Myocyte (in vitro differentiated cells): ENCODE data around the gene MRPS26. TPM values are rescaled to one million over a fixed set of nuclear protein-coding genes. Genes with fewer than 3 reads are reported as not detected.
A peak's percentile ranks its signal among the peaks of the same experiment; 100 is the strongest.
"Not testable (repeated sequence)": the region's sequence is repeated elsewhere in the genome, so short reads cannot be mapped to it uniquely, and the experiment has no call there.

Source experiments
- DNase-seq: peaks from one replicate; pipeline ENCODE4 v3.0.0-alpha.2; 2012; ENCODE audit warnings: low read depth
- polyA plus RNA-seq: library from polyadenylated mRNA; unstranded; fragments of >200 nt; gene quantifications from one replicate; pipeline ENCODE4 v1.2.1, GENCODE V29; 2012; ENCODE audit warnings: missing spikeins
- total RNA-seq: library from RNA; depleted of rRNA; stranded (reverse); fragments of >200 nt; gene quantifications from 2 replicates; pipeline ENCODE4 v1.2.3, GENCODE V29; 2014

MRPS26 gene
- total RNA-seq, result 51.2 and 56.8 TPM in 2 replicates
- polyA plus RNA-seq, result 39.9 TPM

- DNase-seq, result peak; percentile 93
Measured at GRCh38 chr20:3045816-3046676, at the start of gene MRPS26. TSS of gene MRPS26 (plus strand) at chr20:3046052. CDS start at chr20:3046069, 17 bp downstream.

DNA sequence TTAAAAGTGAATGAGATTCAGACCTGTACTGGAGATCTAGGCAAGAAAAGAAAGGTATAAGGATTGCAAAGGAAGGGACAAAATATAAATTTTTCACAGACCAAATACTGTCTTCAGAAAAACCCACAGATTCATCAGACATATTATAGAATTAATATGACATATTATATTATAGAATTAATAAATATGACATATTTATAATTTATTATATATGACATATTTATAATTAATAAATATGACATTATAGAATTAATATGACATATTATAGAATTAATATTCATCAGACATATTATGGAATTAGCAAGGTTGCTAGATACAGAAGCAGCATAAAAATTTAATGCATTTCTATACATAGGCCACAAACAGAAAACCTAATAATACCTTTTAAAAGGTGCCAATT is 47.1 kb upstream of the MRPS26 start:
- DNase-seq, result no peak

- DNase-seq, result peak; percentile 60
Measured at GRCh38 chr20:3000852-3001523, 44.9 kb upstream of the MRPS26 start.

DNA sequence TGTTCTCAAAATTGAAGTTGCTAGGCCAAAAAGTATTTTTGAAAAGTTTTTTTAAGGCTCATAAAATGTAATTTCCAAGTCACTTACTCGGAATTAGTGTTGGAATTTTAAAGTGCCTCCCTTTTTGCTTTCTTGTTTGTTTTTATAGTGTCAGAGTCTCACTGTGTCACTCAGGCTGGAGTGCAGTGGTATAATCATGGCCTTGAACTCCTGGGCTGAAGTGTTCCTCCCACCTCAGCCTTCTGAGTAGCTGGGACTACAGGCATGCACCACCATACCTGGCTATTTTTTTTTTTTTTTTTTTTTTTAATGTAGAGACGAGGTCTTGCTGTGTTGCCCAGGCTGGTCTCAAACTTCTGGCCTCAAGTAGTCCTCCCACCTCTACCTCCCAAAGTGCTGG is 42.4 kb upstream of the MRPS26 start:
- no peak for DNase-seq

DNA sequence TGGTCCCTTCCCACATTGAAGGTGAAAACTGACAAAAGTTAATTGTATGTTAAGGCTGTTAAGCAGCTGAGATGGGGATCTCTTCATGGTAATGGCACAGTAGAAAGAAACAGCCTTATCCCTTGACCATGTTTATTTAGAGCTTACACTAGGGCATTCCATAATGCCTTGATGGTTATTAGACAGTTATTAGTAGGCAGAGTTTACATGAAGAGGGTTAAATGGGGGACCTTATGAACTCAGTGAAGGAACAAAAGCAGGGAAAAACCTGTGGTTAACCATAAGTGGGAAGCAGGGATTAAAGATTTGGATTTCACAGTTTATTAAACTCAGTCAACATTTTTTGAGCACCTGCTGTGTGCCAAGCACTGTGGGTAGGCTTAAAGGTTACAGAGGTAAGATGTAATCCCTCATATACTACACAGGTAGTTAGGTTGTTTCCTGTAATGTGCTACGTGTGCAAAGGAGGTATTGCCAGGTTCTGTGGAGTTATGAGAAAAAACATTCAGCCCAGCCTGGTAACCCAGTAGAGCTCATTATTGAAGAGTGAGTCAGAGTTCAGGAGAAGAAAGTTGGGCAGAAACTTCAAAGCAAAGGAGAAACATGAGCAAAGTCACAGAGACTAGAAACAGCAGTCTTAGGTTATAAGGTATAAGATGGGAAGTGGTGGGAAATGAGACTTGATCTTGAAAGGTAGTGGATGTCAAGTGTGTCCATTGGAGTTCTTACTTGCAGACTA is 34.7 kb upstream of the MRPS26 start:
- peak; percentile 18 for DNase-seq

DNA sequence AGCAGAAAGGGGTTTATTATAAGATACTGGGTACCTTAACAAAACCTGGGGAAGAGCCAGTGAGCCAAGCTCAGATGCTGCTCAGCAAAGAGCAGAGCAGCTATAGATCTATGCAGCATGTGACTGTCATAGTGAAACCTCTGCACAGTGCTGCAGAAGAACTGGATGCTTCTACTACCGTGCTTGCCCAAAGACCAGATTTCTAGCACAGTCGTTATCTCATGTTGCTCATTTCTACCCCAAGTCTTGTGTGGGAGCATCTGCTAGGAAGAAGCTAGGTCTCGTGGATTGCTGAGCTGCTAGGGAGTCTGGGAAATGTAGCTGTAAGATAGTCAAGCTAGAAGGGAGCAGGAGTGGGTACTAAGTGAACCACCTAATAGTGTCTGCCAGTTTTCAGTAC is 34.1 kb upstream of the MRPS26 start:
- no peak for DNase-seq

- no peak for DNase-seq
Measured at GRCh38 chr20:3013771-3014170, 32.1 kb upstream of the MRPS26 start.

DNA sequence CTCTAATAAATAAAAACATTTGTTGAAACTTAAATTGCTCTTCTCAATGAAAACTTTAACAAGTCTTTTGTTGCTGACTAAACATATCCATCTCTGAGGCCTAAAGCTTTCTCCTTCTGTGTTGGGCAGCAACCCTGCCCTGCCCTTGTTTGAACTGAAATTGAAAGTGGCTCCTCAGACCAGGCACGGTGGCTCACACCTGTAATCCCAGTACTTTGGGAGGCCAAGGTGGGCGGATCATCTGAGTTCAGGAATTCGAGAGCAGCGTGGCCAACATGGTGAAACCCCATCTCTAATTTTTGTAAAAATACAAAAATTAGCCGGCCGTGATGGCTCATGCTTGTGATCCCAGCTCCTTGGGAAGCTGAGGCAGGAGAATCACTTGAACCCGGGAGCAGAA is 31.7 kb upstream of the MRPS26 start:
- no peak for DNase-seq

- no peak for DNase-seq
Measured at GRCh38 chr20:3014662-3015061, 31.2 kb upstream of the MRPS26 start.

DNA sequence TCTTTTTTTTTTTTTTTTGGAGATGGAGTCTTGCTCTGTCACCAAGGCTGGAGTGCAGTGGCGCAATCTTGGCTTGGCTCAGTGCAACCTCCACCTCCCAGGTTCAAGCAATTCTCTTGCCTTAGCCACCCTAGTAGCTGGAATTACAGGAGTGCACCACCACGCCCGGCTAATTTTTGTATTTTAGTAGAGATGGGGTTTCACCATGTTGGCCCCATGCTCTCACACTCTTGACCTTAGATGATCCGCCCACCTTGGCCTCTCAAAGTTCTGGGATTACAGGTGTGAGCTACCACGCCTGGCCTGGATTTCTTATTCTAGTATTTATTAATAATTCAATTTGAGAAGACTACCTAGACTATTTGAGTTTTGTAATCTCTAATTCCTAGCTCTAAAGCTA is 30.6 kb upstream of the MRPS26 start:
- DNase-seq, result not testable (repeated sequence)

DNA sequence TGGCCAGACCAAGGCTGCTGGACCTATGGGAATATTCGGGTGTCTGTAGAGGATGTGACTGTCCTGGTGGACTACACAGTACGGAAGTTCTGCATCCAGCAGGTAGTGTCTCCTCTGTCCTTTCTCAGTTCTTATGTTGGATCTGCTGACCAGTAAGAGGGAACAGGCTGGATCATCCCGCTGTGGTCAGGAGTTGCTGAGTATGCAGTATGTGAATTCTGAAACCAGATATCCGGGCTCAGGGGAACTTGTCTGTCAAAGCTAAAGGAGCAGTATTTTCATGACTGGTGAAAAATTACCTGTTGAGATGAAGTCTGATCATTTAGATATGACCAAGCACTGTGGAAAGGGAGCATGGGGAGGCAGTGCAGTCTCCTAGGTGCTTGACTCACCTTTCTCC is 24.5 kb upstream of the MRPS26 start:
- DNase-seq, result peak; percentile 20

DNA sequence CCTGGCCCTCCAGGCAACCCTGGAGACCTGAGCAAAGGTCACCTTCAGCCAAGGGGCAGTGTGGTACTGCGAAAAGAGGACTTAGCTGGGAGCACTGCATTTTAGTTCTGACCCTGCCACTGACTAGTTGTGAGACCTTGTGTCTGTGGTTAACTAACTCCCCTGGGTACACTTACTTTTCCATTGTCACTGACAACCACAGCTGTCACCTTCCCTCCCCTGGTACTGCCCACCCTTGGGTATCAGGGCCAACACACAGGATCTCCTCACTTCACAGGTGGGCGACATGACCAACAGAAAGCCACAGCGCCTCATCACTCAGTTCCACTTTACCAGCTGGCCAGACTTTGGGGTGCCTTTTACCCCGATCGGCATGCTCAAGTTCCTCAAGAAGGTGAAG is 24.1 kb upstream of the MRPS26 start:
- DNase-seq, result no peak

DNA sequence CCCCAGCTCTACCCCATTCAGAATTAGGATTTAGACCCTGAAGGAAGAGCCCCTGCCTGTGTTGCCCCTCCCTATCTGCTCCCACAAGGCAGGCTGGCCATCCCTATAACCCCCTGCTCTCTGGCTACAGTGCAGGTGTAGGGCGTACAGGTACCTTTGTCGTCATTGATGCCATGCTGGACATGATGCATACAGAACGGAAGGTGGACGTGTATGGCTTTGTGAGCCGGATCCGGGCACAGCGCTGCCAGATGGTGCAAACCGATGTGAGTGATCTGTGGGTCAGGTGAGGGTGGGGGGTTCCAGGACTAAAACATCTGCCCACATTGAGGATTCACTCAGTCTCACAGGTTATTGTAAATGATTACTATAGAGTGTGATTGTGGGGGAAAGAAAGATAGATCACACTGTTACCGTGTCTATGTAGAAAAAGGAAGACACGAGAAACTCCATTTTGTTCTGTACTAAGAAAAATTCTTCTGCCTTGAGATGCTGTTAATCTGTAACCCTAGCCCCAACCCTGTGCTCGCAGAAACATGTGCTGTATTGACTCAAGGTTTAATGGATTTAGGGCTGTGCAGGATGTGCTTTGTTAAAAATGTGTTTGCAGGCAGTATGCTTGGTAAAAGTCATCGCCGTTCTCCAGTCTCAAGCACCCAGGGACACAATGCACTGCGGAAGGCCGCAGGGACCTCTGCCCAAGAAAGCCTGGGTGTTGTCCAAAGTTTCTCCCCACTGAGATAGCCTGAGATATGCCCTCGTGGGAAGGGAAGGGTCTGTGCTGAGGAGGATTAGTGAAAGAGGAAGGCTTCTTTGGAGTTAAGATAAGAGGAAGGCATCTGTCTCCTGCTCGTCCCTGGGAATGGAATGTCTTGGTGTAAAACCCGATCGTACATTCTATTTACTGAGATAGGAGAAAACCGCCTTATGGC is 23.0 kb upstream of the MRPS26 start:
- DNase-seq, result not testable (repeated sequence)

GRCh38 chr20:3027987-3028386 is 17.9 kb upstream of the MRPS26 start:
- DNase-seq, result no peak

GRCh38 chr20:3031524-3032147 is 14.2 kb upstream of the MRPS26 start:
- DNase-seq, result no peak

DNA sequence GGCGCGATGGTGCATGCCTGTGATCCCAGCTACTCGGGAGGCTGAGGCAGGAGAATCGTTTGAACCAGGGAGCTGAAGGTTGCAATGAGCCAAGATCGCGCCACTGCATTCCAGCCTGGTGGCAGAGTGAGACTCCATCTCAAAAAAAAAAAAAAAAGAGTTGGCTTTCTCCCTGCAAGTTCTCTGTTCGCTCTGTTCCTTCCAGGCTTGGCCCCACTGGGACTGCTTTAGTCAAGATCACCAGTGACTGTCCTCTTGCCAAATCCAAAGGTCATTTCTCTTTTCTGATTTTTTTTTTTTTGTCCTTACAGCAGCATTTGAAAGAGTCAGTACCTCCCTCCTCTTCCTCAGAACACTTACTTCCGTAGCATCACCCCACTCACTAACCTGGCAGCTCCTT is 13.2 kb upstream of the MRPS26 start:
- DNase-seq, result no peak

DNA sequence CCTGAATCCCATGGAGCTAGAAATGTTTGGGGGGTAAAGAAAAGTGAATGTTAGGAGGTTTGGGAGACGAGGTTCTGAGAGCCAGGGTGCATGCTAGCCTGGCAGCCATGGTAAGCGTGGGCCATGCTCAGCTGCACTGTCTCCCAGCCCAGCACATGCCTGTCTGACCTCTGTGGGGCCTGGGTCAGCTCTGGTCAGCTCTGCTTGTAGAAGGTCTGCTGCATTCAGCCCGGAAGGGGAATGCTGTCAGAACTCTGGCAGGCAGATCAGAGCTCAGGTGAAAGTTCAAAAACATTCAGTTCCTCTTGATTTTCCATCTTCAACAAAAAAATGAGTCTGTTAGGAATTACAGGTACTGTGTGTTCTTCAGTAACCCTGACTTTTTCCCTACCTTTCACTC is 8.2 kb upstream of the MRPS26 start:
- DNase-seq, result no peak

GRCh38 chr20:3038454-3038853 is 7.4 kb upstream of the MRPS26 start:
- no peak for DNase-seq

GRCh38 chr20:3039426-3039825 is 6.4 kb upstream of the MRPS26 start:
- DNase-seq, result no peak

GRCh38 chr20:3040086-3040485 is 5.8 kb upstream of the MRPS26 start:
- no peak for DNase-seq
